Amniotic stem cell (primary cell): ENCODE results near the gene FLRT2.

Experiments used
- DNase-seq: peaks from one replicate; lab custom pipeline; 2025; lab: John Stamatoyannopoulos, UW

Gene FLRT2

GRCh38 chr14:85564841-85565527 lies 35.0 kb downstream of the FLRT2 start:
- DNase-seq: no peak

GRCh38 chr14:85565862-85566296 lies 35.9 kb downstream of the FLRT2 start:
- DNase-seq: no peak

GRCh38 chr14:85566603-85567002 lies 36.7 kb downstream of the FLRT2 start:
- DNase-seq: peak; percentile 51

GRCh38 chr14:85572011-85572410 lies 42.1 kb downstream of the FLRT2 start:
- DNase-seq: no peak

- DNase-seq: peak; percentile 58
These were observed 42.9 kb downstream of the FLRT2 start for GRCh38 chr14:85572845-85573244.

GRCh38 chr14:85573406-85573805 lies 43.5 kb downstream of the FLRT2 start:
- no peak for DNase-seq

GRCh38 chr14:85574853-85575616 lies 45.1 kb downstream of the FLRT2 start:
- no peak for DNase-seq

- DNase-seq: no peak
These were observed 45.6 kb downstream of the FLRT2 start for GRCh38 chr14:85575617-85575898.

- DNase-seq: no peak
These were observed 46.3 kb downstream of the FLRT2 start for GRCh38 chr14:85576218-85576617.

GRCh38 chr14:85576848-85577542 lies 47.1 kb downstream of the FLRT2 start:
- no peak for DNase-seq

GRCh38 chr14:85577543-85578114 lies 47.7 kb downstream of the FLRT2 start:
- no peak for DNase-seq

- DNase-seq: no peak
These were observed 48.4 kb downstream of the FLRT2 start for GRCh38 chr14:85578357-85578756.

GRCh38 chr14:85578930-85579329 lies 49.0 kb downstream of the FLRT2 start:
- no peak for DNase-seq

- DNase-seq: no peak
These were observed 50.0 kb downstream of the FLRT2 start for GRCh38 chr14:85579942-85580341.

- no peak for DNase-seq
These were observed 50.7 kb downstream of the FLRT2 start for GRCh38 chr14:85580536-85581140.

GRCh38 chr14:85581691-85582090 lies 51.7 kb downstream of the FLRT2 start:
- no peak for DNase-seq

GRCh38 chr14:85583380-85583779 lies 53.4 kb downstream of the FLRT2 start:
- no peak for DNase-seq

GRCh38 chr14:85584481-85584880 lies 54.5 kb downstream of the FLRT2 start:
- DNase-seq: no peak

- peak; percentile 63 for DNase-seq
These were observed 57.3 kb downstream of the FLRT2 start for GRCh38 chr14:85587151-85587711.

- DNase-seq: no peak
These were observed 60.8 kb downstream of the FLRT2 start for GRCh38 chr14:85590784-85591183.

- DNase-seq: no peak
These were observed 64.3 kb downstream of the FLRT2 start for GRCh38 chr14:85594217-85594616.

GRCh38 chr14:85595981-85596380 lies 66.0 kb downstream of the FLRT2 start:
- DNase-seq: no peak
